PFSK-1 (cell line): ENCODE results near the gene STOML2.

ENCODE experiments used
- POLR2AphosphoS5 ChIP-seq: IDR thresholded peaks from 2 replicates; pipeline ENCODE4 v1.6.1; 2012; ENCODE audit warnings: low read depth, mild to moderate bottlenecking, control low read depth, low read length, moderate library complexity
- SIN3A ChIP-seq: IDR thresholded peaks from 2 replicates; pipeline ENCODE4 v1.6.1; 2012; ENCODE audit warnings: mild to moderate bottlenecking, low read length, moderate library complexity, borderline replicate concordance; ENCODE audit not compliant: insufficient read depth
- TAF1 ChIP-seq: IDR thresholded peaks from 2 replicates; pipeline ENCODE4 v1.6.1; 2012; ENCODE audit warnings: low read length, control low read depth, borderline replicate concordance; ENCODE audit not compliant: insufficient read depth
- TF ChIP-seq, protein P1 (sequence below), 2 experiments: IDR thresholded peaks; 2 replicates each; pipeline versions ENCODE4 v1.6.1 to v1.8.0; 2011 to 2012; ENCODE audit warnings: low read depth in 2 of 2, low read length in 2 of 2, control low read depth in 1 of 2, inconsistent platforms in 1 of 2, mild to moderate bottlenecking in 1 of 2, moderate library complexity in 1 of 2; ENCODE audit not compliant: insufficient read depth in 1 of 2

DNA sequence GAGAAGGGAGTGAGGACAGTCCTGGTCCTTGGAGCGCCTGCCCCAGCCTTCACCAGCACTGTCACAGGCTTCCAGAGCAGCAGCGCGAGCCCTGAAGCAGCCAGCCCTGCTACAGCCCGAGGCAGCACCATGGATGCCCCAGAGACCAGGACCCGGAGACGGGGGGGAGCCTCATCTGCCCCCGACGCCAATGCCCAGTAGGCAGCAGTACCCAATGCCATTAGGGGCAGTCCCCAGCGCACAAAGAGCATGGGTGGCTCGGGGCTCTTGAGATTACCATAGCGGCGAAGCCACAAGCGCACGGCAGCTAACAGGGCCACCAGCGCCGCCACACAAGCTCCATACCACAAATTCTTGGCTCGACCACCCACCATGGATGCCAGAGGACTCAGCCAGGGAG is 11.4 kb downstream of the STOML2 start:
- TF ChIP-seq POLR2AphosphoS5 = no peak
- no peak for TF ChIP-seq TAF1
- TF ChIP-seq SIN3A = no peak
- TF ChIP-seq, protein P1, sequence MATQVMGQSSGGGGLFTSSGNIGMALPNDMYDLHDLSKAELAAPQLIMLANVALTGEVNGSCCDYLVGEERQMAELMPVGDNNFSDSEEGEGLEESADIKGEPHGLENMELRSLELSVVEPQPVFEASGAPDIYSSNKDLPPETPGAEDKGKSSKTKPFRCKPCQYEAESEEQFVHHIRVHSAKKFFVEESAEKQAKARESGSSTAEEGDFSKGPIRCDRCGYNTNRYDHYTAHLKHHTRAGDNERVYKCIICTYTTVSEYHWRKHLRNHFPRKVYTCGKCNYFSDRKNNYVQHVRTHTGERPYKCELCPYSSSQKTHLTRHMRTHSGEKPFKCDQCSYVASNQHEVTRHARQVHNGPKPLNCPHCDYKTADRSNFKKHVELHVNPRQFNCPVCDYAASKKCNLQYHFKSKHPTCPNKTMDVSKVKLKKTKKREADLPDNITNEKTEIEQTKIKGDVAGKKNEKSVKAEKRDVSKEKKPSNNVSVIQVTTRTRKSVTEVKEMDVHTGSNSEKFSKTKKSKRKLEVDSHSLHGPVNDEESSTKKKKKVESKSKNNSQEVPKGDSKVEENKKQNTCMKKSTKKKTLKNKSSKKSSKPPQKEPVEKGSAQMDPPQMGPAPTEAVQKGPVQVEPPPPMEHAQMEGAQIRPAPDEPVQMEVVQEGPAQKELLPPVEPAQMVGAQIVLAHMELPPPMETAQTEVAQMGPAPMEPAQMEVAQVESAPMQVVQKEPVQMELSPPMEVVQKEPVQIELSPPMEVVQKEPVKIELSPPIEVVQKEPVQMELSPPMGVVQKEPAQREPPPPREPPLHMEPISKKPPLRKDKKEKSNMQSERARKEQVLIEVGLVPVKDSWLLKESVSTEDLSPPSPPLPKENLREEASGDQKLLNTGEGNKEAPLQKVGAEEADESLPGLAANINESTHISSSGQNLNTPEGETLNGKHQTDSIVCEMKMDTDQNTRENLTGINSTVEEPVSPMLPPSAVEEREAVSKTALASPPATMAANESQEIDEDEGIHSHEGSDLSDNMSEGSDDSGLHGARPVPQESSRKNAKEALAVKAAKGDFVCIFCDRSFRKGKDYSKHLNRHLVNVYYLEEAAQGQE (IDR thresholded peaks at IDR 0.05; ENCODE audit: insufficient read depth in 1 of 2, low read depth in 2 of 2, low read length in 2 of 2) = no peak
